RWPE2 (cell line): Measurements from ENCODE around the gene FNIP2.

Experiments used
- ATAC-seq: fragments of 200-7000 bp; cut with Tn5 transposase; 3 replicates; pipeline ENCODE4 v1.9.1; 2021; ENCODE audit warnings: low read depth
- DNase-seq: peaks from one replicate; pipeline ENCODE4 v3.0.0-alpha.2; 2020; ENCODE audit warnings: low spot score
- H3K27ac ChIP-seq: fragments of 450-650 bp; 2 replicates; pipeline ENCODE4 v1.5.1; 2017; ENCODE audit warnings: mild to moderate bottlenecking; ENCODE audit not compliant: poor library complexity, severe bottlenecking
- H3K27me3 ChIP-seq: fragments of 250-450 bp; sonication (Bioruptor Pico); 2 replicates; pipeline ENCODE4 v1.5.1; 2021; ENCODE audit warnings: mild to moderate bottlenecking, moderate library complexity; ENCODE audit not compliant: insufficient read depth, poor library complexity, severe bottlenecking
- H3K36me3 ChIP-seq: fragments of 250-450 bp; sonication (Bioruptor Pico); 2 replicates; pipeline ENCODE4 v1.5.1; 2020; ENCODE audit warnings: low read depth, mild to moderate bottlenecking, moderate library complexity
- H3K4me1 ChIP-seq: fragments of 250-450 bp; sonication (Bioruptor Pico); 2 replicates; pipeline ENCODE4 v1.5.1; 2021; ENCODE audit warnings: mild to moderate bottlenecking, moderate library complexity; ENCODE audit not compliant: insufficient read depth, poor library complexity, severe bottlenecking
- H3K4me3 ChIP-seq: fragments of 250-450 bp; sonication (Bioruptor Pico); 2 replicates; pipeline ENCODE4 v1.5.1; 2021; ENCODE audit warnings: mild to moderate bottlenecking, moderate library complexity; ENCODE audit not compliant: severe bottlenecking
- H3K9me3 ChIP-seq: fragments of 250-450 bp; sonication (Bioruptor Pico); 2 replicates; pipeline ENCODE4 v1.5.1; 2021; ENCODE audit warnings: mild to moderate bottlenecking, moderate library complexity; ENCODE audit not compliant: severe bottlenecking
- CTCF ChIP-seq: fragments of 450-650 bp; IDR thresholded peaks from one replicate; pipeline ENCODE4 v1.5.1; 2017; ENCODE audit warnings: mild to moderate bottlenecking, moderate library complexity; ENCODE audit not compliant: poor library complexity, severe bottlenecking

Gene FNIP2

GRCh38 chr4:158762553-158762952 lies 6.3 kb upstream of the FNIP2 start:
- no peak for TF ChIP-seq CTCF
- no peak for ATAC-seq
- Histone ChIP-seq H3K4me3 (no peak overlapping the region), H3K27me3 (no peaks in the 10 kb centered on the region), H3K36me3 (no peaks in the 10 kb centered on the region), H3K4me1 (peaks cover under 1% of the 10 kb centered on the region), H3K27ac (no peak overlapping the region), H3K9me3 (no peaks in the 10 kb centered on the region)
- DNase-seq: no peak

- Histone ChIP-seq H3K27me3 (no peaks in the 10 kb centered on the region), H3K36me3 (no peaks in the 10 kb centered on the region), H3K4me1 (peaks cover 7% of the 10 kb centered on the region), H3K9me3 (no peaks in the 10 kb centered on the region), H3K27ac (no peak overlapping the region), H3K4me3 (no peak overlapping the region)
- DNase-seq (no peak), ATAC-seq (no peak)
- no peak for TF ChIP-seq CTCF
These were observed 5.4 kb upstream of the FNIP2 start for GRCh38 chr4:158763462-158763861.

GRCh38 chr4:158766434-158767044 lies 2.3 kb upstream of the FNIP2 start:
- Histone ChIP-seq H3K36me3 (no peaks in the 10 kb centered on the region), H3K4me3 (no peak overlapping the region), H3K27ac (no peak overlapping the region), H3K9me3 (no peaks in the 10 kb centered on the region), H3K27me3 (no peaks in the 10 kb centered on the region), H3K4me1 (peaks cover 14% of the 10 kb centered on the region)
- no peak for TF ChIP-seq CTCF
- no peak for DNase-seq
- ATAC-seq: no peak

DNA sequence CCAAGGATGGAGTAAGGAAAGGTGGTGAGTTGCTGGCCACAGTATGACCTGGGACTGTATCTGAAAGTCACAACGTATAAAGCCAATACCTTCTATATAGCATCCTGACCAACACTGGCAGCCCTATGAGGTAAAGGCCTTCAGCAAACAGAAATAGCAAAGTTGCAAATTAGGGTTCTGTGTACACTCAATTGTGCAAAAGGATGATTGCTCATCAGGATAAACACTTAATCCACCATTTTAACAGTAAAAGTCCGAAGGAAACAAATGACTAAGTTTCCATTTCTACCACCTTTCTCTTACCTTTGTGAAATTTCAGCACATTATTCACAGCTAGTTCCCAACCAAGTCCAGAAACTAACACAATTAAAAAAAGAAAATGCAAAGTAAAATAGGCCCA lies 1.4 kb upstream of the FNIP2 start:
- Histone ChIP-seq H3K9me3 (no peaks in the 10 kb centered on the region), H3K27ac (no peak overlapping the region), H3K4me3 (no peak overlapping the region), H3K27me3 (no peaks in the 10 kb centered on the region), H3K36me3 (no peaks in the 10 kb centered on the region), H3K4me1 (peaks cover 14% of the 10 kb centered on the region)
- no peak for ATAC-seq
- TF ChIP-seq CTCF: no peak
- DNase-seq: no peak

- H3K9me3 ChIP-seq: no peaks in the 10 kb centered on the region
- H3K4me3 ChIP-seq: peak overlapping the region; percentile 97
- peak; percentile 0 for TF ChIP-seq CTCF
- DNase-seq (peak; percentile 53), ATAC-seq (peak; percentile 59)
- no peaks in the 10 kb centered on the region for H3K36me3 ChIP-seq
- no peaks in the 10 kb centered on the region for H3K27me3 ChIP-seq
- peaks cover 14% of the 10 kb centered on the region for H3K4me1 ChIP-seq
- H3K27ac ChIP-seq: peak overlapping the region; percentile 47
These were observed 522 bp downstream of the FNIP2 start for GRCh38 chr4:158769175-158769921.
